Measurements from ENCODE around the gene SCARB1. TPM values are rescaled to one million over a fixed set of nuclear protein-coding genes. Genes with fewer than 3 reads are reported as not detected.
A peak's percentile ranks its signal among the peaks of the same experiment; 100 is the strongest.

SCARB1 gene
- polyA plus RNA-seq, 12 donors = 16.7 to 66.4 (median 22.4) TPM; not detected in 1

DNA sequence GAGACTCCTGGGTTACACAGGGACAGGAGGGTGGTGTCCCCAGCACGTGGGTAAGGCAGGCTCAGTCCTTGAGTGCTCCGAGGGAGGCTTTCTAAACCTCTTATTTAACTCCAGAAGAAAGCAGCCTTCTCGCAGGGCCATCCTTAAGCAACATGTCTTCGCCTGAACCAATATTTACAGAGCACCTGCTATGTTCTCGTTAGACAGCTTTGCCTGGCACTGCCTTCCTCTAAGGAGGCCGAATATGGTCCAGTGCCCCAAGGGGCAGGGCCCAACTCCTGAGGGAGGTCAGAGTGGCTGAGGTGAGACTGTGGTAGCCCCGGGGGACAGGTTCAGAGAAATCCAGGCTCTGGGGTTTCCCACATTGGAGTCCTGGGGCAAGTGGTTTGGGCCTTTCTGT is 2.1 kb upstream of the SCARB1 start:
- no peak for DNase-seq

DNA sequence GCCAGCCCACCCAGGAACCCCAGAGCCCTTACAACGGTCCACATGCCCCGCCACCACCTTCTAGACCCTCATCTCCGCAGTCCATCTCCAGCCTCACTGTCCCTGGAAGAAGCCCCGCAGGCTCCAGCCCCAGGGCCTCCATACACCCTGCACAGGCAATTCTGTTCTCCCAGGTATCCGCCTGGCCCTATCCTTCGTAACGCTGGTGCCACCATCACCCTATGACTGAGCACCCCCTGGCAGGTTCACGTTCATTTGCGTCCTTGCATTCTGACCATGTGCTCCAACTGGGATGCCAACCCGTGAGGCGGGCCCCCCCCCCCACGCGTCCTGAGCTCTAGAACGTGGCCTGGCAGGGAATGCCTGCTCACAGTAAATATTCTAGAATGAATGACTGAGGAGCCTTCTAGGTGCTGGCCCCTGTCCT is 675 bp upstream of the SCARB1 start:
- DNase-seq = no peak

DNA sequence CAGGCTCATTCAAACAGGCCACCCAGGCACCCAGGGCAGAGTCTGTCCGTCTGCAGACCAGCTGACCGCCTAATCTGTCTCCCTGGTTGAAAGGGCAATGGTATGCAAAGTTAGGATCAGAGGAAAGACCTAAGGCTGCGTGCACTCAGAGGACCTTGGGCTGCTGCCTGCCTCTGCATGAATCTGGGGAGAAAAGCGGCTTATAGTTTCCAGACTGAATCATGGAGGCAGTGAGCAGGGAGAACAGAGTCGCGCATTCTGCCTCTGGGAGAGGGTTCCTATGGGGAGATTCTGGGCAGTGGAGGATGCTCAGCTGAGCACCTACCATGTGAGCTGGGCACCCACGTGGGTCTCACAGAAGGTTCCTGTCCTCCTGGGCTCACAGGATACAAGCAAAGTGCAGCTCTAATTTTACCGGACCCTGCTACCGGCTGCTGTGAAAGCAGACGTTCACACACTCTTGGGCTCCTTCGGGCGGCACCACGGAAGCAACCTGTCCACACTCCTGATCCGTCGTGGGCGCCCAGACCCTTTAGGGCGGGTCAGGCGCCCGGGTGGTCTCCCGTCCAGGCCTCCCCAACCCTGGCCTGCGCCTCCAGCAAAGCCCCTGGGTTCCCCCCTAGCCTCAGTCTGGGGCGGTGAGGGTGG is 772 bp downstream of the SCARB1 start:
- no peak for DNase-seq

DNA sequence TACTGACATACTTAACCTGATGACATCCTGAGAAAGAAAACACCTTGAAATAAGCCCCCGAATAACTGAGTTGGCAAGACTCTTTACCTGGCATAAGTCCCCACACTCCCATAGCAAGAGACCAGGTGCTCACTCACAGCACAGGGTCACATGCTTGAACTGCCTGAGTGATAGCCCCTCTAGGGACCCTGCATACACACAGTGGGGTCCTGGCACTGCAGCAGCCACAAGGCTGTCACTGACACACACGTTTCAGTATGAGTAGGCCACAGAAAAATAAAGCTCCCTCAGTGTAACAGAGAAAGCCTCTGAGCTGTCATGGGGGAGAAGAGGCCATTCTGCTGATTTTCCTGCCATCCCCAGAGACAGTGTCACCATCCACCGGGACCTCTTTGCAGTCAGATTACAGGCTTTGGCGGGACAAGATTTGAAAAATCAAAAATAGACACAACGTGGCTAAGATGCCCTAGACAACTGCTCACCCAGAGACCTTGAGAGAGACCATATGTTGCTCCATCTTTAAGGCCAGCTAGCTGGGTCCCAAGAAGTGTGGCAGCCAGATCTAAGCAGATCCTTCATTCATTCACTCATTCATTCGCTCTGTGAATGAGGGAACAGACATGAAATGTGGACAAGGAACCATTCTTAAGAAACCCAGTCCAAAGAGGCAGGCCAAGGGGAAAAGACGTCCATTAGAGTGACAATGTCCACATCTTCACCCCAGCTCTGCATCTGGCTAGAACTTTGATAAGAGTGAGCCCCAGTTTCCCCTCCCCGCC is 1.6 kb downstream of the SCARB1 start:
- DNase-seq = no peak

DNA sequence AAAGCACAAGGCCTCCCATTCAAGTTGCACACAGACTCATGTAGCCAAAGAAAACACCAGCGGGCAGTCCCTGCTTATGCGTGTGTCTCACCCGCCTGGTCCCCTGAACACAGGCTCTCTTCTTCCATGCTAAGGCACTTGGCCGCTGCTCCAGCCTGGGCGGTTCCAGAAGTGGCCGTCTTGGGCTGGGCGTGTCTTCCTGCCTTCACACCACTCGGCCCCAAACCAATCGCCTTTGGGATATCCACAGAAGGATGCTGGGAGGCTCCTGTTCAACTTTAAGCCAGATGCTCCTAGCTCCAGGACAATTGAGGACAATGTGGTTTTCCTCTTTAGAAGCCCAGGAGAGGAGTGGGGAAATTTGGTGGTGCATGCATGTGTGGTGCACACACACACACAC is 2.2 kb downstream of the SCARB1 start:
- peak; percentile 64 for DNase-seq

DNA sequence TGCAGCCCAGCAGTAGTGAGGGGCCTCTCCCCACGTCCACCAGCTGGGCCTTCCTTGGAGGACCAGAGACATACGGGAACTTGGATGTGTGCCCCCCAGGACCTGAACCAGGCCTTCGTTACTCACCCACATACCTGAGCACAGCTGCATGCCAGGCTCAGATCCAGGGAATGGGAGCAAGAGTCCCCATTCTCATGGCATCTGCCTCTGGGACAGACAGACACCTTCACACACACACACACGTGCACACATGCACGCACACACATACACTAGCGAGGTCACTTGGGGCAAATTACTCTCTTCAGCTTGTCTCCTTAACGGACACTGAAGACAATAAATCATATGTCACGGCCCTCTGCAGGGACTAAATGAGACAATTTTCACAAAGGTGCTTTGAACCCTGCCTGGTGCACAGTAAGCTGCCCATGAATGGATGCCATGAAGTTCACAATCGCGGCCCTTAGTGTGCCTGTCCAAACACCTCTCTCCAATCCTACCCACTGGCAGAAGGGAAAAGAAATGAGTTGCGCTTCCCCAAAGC is 5.7 kb downstream of the SCARB1 start:
- no peak for DNase-seq

DNA sequence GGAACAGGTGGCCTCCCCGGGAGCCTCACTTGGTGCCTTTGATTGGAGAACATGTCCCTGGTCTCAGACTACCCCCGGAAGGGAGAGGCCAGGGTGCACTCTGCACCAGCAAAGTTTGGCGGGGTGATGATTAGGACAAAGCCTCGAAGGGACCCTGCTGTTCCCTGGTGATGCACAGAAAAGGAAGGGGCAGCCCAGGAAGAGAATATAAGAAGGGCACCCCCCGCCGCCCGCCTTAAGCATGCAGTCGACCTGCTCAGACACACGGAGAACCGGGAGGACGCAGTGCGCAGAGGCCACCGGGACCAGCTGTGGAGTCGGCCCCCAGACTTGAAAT is 6.9 kb downstream of the SCARB1 start:
- no peak for DNase-seq

DNA sequence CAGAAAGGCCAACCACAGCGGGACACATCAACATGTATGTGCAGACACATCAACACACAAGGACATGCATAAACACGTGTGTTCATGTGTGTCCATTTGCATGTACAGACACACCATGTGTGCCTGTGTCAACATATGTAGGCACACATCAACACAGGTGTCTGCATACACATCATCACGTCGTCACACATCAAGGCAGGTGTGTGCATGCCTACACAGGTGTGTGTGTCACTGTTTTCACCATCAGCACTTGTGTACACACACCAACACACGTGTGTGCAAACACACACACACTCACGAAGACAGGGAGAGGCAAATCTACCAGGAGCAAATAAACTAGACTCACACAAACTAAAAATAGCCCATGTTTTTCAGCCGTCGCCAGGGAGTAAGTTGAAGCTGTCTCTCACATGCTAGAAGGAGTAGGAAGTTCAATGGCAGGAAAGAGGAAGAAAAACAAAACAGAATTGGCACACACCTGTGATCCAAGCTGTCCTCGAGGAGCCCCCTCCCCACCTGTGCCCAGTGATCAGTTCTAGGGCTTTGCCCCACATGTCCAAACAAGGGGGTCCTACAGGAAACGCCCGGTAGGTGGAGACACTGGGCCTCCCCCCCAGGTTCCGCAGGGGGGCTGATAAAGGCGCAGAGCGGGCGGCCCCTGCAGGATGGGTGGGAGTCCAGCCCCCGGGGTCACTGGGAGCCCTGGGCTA is 7.4 kb downstream of the SCARB1 start:
- no peak for DNase-seq

DNA sequence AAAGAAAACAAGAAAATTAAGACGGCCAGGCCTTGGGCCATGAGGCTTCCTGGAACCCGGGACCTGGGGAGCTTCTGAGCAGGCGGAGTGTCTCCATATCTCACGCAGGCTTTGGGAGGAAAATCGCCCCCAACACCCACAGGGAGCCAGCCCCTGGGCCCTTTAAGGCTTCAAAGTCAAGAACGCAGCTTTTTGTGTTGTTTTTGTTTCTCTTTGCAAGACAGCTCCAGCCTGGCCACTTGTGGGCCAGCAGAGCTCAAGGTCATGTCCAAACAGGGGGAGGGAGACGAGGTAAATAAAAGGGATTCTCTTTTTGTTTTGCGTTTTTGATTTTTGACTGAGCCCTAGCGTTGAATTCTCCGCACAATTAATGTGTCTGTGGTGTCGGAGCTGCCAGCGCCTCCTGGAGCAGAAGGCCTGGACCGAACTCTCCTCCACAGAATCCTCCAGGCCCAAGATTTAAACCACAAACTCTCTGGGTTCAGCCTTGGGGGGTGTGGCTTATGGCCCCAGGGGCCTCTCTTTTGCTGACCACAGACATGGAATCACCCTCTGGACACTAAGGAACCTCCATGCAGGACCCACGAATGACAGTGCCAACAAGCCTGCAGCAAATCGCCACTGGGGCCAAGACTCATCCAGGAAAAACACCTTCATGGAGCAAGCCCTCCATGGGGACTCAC is 8.2 kb downstream of the SCARB1 start:
- DNase-seq = no peak

DNA sequence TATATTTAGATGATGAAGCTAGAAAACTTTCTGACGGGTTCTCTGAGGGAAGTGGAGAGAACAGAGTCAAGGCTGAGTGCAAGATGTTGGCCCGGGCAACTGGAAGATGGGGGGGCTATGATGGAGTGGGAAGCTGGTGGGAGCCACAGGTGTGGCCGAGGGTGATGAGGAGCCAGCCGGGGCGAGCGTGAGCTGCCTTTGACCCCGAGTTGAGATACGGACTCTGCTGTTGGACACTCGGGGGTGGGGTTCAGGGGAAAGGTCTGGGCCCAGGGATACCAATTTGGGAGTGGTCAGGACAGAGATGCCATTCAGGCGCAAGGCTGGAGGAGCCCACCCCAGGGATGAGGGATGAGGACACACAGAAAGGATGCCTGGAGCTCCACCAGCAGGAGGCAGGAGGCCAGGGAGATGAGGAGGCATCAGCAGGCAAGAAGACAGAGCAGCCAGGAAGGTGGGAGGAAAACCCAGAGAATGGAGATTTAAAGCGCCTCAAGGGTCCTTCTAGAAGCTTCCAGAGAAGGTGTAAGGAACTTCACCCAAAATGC is 9.0 kb downstream of the SCARB1 start:
- no peak for DNase-seq

DNA sequence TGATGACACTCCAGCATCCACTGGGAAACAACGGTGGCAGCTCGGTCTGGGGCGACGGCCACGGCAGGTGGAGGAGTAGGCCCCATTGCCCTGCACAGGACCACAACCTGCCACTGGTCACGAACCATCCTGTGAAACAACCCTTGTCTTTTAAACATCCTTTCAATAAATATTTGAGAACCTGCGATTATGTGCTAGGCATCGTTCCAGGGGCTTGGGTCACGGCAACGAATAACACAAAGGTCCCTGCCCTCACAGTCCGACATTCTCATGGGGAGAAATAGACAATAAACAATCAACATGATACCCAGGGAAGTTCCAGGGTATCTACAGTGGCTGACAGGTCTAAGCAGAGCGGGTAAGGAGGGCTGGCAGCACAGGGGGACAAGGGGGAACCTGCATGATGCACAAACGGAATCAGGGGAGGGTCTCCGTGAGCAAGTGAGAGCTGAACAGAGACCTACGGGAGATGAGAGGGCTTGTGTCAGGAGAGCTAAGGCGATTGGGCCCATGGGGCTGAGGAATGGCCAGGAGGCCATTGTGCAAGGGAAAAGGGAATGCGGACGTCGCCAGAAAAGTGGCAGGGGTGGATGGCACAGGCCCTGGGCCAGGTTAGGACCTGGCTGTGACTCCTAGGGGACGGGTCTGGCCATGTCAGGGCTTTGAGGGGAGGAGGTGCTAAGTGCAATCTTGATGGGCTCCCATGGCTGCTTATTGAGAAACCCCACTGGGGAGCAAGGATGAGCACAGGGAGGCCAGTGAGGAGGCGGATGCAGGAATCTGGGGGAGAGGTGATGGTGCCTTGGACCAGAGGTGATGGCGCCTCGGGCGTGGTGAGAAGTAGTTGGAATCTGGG is 9.7 kb downstream of the SCARB1 start:
- no peak for DNase-seq

DNA sequence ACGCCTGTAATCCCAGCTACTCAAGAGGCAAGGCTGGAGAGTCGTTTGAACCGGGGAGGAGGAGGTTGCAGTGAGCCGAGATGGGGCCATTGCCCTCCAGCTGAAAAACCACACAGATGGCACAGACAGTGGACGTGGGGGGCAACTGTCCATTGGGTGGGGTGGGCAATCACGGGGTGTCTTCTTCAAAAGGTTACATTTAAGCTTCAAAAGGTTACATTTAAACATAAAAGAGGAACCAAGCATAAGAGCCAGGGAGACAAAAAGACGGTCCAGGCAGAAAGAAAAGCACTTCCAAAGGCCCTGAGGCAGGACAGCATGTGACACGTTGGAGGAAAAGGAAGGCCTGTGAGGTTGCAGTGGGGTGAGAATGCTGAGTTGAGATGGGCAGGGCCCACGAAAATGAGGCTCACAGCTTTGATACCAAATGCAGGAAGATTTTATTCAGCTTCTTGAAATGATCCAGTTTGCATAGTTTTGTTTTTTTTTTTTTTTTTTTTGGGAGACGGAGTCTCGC is 10.7 kb downstream of the SCARB1 start:
- DNase-seq = no peak

DNA sequence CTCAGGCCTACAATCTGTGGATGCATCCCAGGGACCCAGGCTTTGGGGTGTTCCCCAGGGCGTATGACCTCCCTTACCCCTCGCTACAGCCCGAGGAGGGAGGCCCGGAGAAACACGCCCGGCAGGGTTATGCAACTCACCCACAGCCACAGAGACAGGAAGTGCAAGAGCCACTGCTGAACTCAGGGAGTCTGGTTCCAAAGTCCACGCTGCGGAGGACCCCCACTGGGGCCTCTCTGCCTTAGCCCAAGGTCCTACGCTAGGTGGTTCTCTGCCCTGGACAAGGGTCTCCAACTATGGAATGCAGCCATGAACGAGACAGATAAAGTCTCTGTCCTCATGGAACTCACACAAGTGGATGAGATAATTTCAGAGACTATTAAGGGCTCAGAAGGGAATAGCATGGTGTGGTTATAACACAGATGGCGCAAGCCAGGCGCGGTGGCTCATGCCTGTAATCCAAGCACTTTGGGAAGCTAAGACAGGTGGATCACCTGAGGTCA is 11.3 kb downstream of the SCARB1 start:
- no peak for DNase-seq

DNA sequence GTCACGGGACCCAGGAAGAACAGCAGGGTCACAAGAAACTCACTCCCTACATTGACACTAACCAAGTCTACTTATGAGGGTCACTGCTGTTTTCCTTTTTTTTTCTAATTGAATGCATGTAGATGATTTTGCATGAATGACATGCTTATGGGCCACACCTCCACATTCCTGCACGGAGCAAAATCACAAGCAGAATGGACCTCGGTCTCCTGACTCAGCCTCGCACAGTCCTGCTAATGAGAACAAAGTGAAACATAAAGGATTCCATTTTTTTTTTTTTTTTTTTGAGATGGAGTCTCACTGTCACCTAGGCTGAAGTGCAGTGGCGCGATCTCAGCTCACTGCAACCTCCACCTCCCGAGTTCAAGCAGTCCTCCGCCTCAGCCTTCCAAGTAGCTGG is 12.3 kb downstream of the SCARB1 start:
- no peak for DNase-seq

DNA sequence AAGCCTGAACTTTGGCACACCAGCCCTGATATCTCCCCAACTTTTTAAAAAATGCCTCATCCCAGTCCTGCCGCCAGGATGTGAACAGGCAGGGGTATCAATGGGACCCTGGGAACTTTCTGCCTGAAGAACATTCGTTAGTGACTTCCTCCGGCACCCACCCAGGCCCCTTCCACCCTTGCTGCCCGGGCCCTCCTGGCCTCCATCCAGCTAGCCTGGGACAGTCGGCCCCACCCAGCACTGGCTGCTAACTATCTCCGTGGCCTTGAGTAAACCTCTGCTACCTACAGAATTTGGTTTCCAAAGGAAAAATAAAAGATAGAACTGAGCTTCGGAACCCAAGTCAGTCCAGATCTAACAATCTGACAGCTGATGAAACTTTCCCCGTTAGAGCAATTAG is 14.3 kb downstream of the SCARB1 start:
- DNase-seq = no peak

DNA sequence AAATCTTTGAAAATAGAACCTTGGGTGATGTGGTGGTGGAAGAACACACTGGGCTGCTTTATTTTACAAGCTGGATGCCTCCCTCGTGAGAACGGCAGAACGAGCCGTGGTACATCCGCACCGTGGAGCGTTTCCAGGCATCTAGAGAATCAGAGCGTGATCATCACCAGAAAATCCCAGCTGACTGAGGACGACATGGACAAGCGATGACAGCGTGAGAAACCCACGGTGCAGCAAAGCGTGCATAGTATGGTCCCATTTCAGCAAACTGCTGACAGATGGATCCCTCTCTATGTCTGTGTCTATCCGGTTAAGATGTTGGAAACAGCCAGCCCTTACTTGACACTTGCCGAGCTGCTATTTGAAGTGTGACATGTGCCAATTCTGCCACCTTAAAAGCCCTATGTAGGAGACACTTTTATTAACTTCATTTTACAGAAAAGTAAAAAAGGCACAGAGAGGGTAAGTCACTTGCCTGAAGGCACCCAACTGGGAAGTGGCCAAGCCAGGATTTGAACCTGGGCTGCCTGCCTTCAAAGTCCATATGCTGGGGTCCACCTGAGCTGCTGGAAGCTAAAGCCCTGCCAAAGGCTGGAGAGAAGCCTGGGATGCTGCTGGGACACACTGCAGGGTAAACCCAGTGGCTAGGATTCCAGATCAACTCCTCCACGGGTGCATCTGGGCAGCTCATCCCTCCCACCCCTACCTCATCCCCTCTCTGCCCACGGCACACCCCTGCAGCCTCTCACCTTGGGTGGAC is 14.9 kb downstream of the SCARB1 start:
- DNase-seq = no peak

DNA sequence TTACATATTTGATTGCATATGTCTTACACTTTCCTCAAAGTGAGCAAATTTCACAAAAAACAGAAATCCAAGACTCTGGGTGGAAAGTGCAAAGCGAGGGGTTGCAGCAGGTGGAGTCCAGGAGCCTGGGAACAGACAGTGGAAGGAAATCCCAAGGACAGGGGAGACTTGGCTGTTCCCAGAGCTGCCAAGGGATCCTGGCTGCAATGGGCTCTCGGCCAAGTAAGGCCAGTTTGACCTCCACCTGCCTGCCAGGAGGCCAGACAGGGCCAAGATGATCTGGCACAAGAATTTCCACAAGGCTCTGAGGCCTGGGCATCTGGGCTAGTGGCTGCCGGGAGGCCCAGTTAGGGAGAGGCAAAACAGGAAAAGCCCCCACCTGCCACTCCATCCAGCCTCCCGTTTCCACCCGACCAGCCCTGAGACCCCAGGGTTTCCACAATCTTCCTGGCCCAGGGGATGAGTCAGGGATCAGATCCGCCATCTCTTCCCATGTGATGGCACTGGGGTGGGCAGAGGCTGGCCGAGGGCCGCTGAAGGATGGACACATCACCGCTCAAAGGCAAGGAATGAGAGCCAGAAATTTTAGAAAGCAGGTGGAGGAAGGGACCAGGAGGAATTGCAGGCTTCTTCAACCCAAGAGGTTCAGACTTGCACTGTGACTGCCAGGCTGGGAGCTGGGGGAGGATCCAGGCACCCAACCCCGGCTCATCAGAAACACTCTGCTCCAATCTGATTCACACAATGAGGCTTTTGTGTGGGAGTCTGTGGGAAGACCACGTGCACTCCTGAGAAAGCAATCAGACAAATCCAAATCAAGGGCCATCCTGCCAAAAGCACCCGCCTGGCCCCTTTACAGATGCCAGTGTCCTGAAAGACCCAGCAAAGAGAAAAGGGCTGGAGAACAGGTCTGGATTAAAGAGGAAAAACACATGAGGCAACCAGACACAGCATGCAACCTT is 16.3 kb downstream of the SCARB1 start:
- no peak for DNase-seq

Data from muscle of arm (tissue), 12 donors.